Measurements from ENCODE around the gene TMEM95.
"Not testable (repeated sequence)": the region's sequence is repeated elsewhere in the genome, so short reads cannot be mapped to it uniquely, and the experiment has no call there.

The TMEM95 gene

GRCh38 chr17:7329997-7330637 lies 24.8 kb upstream of the TMEM95 start:
- Histone ChIP-seq H3K4me1 (ENCODE audit: control insufficient read depth in 1 of 2, insufficient read depth in 1 of 2, low read depth in 1 of 2, low read length in 1 of 2) (peaks cover 17 to 31% of the 10 kb centered on the region in 2 experiments), H3K36me3 (peaks cover 2% of the 10 kb centered on the region)
- TF ChIP-seq CTCF (IDR thresholded peaks at IDR 0.05): no peak

GRCh38 chr17:7330638-7331015 lies 24.3 kb upstream of the TMEM95 start:
- no peaks in the 10 kb centered on the region for H3K36me3 ChIP-seq
- no peaks in the 10 kb centered on the region for H3K27me3 ChIP-seq
- peak overlapping the region; percentile 78 to 100 for H3K4me3 ChIP-seq (ENCODE audit: low read depth in 1 of 2, low read length in 1 of 2)
- H3K27ac ChIP-seq: peak overlapping the region; percentile 96
- no peak for TF ChIP-seq CTCF (IDR thresholded peaks at IDR 0.05)
- H3K4me1 ChIP-seq (ENCODE audit: control insufficient read depth in 1 of 2, insufficient read depth in 1 of 2, low read depth in 1 of 2, low read length in 1 of 2): peaks cover 22 to 36% of the 10 kb centered on the region in 2 experiments
- H3K9me3 ChIP-seq: no peaks in the 10 kb centered on the region

More at GRCh38 chr17:7329997-7330637, 24.8 kb upstream of the TMEM95 start:
- H3K9me3 ChIP-seq: no peaks in the 10 kb centered on the region
- H3K27ac ChIP-seq: peak overlapping the region; percentile 96
- no peaks in the 10 kb centered on the region for H3K27me3 ChIP-seq
- H3K4me3 ChIP-seq (ENCODE audit: low read depth in 1 of 2, low read length in 1 of 2): peak overlapping the region; percentile 78 to 100

GRCh38 chr17:7332111-7332510 lies 22.8 kb upstream of the TMEM95 start:
- no peaks in the 10 kb centered on the region for H3K36me3 ChIP-seq
- H3K27me3 ChIP-seq: no peaks in the 10 kb centered on the region
- no peak overlapping the region for H3K4me3 ChIP-seq (ENCODE audit: low read depth in 1 of 2, low read length in 1 of 2)
- H3K4me1 ChIP-seq (ENCODE audit: control insufficient read depth in 1 of 2, insufficient read depth in 1 of 2, low read depth in 1 of 2, low read length in 1 of 2): peaks cover 36 to 50% of the 10 kb centered on the region in 2 experiments
- H3K9me3 ChIP-seq: no peaks in the 10 kb centered on the region
- no peak overlapping the region for H3K27ac ChIP-seq
- TF ChIP-seq CTCF (IDR thresholded peaks at IDR 0.05): no peak

- not testable (repeated sequence) for H3K4me3 ChIP-seq (ENCODE audit: low read depth in 1 of 2, low read length in 1 of 2); H3K36me3 ChIP-seq; H3K27me3 ChIP-seq; H3K27ac ChIP-seq; H3K9me3 ChIP-seq
- peaks cover 41 to 55% of the 10 kb centered on the region in 2 experiments for H3K4me1 ChIP-seq (ENCODE audit: control insufficient read depth in 1 of 2, insufficient read depth in 1 of 2, low read depth in 1 of 2, low read length in 1 of 2)
Observed at GRCh38 chr17:7332600-7333069, 22.3 kb upstream of the TMEM95 start.

GRCh38 chr17:7334938-7335538 lies 19.9 kb upstream of the TMEM95 start:
- peaks cover 50 to 63% of the 10 kb centered on the region in 2 experiments for H3K4me1 ChIP-seq (ENCODE audit: control insufficient read depth in 1 of 2, insufficient read depth in 1 of 2, low read depth in 1 of 2, low read length in 1 of 2)
- no peaks in the 10 kb centered on the region for H3K9me3 ChIP-seq
- H3K4me3 ChIP-seq (ENCODE audit: low read depth in 1 of 2, low read length in 1 of 2): no peak overlapping the region
- peaks cover 20% of the 10 kb centered on the region for H3K36me3 ChIP-seq
- no peak for TF ChIP-seq CTCF (IDR thresholded peaks at IDR 0.05)
- H3K27ac ChIP-seq: peak overlapping the region; percentile 86
- H3K27me3 ChIP-seq: no peaks in the 10 kb centered on the region

- not testable (repeated sequence) for H3K27me3 ChIP-seq, H3K9me3 ChIP-seq
- Histone ChIP-seq H3K4me1 (ENCODE audit: control insufficient read depth in 1 of 2, insufficient read depth in 1 of 2, low read depth in 1 of 2, low read length in 1 of 2) (peaks cover 45 to 60% of the 10 kb centered on the region in 2 experiments), H3K4me3 (ENCODE audit: low read depth in 1 of 2, low read length in 1 of 2) (peak overlapping the region; percentile 86 to 96), H3K36me3 (peaks cover 27% of the 10 kb centered on the region), H3K27ac (peak overlapping the region; percentile 86)
Observed at GRCh38 chr17:7335765-7336164, 19.2 kb upstream of the TMEM95 start.

All from neutrophil (primary cell).